WTC11 (cell line): Measurements from ENCODE around the gene PAX8. TPM values are rescaled to one million over a fixed set of nuclear protein-coding genes. Genes with fewer than 3 reads are reported as not detected.

Experiments used
- ATAC-seq: fragments of 200-7000 bp; cut with Tn5 transposase; 2 replicates; pipeline ENCODE4 v1.10.0; 2021; ENCODE audit warnings: mild to moderate bottlenecking, moderate library complexity
- CTCF ChIA-PET: fragments of 300-600 bp; sonication (Branson Sonifier 250); formaldehyde crosslinking; loops from one replicate; lab custom pipeline; 2021; ENCODE audit warnings: antibody characterized with exemption; lab: Charles Lee
- POLR2A ChIA-PET: fragments of 350-600 bp; sonication (Branson Sonifier 250); formaldehyde crosslinking; loops from one replicate; lab custom pipeline; 2021; ENCODE audit warnings: antibody characterized with exemption; lab: Charles Lee
- DNase-seq: peaks from one replicate; pipeline ENCODE4 v3.0.0; 2021; ENCODE audit warnings: low spot score
- H3K27ac Mint-ChIP-seq: 2 replicates; pipeline ENCODE4 v1.8.0; 2021; ENCODE audit warnings: mixed read lengths
- H3K27me3 Mint-ChIP-seq: 2 replicates; pipeline ENCODE4 v1.8.0; 2021; ENCODE audit warnings: low read depth, mild to moderate bottlenecking, moderate library complexity, mixed read lengths
- H3K36me3 Mint-ChIP-seq: 2 replicates; pipeline ENCODE4 v1.8.0; 2021; ENCODE audit warnings: mixed read lengths
- H3K4me1 Mint-ChIP-seq: 2 replicates; pipeline ENCODE4 v1.8.0; 2022; ENCODE audit warnings: mixed read lengths
- H3K4me3 Mint-ChIP-seq: 2 replicates; pipeline ENCODE4 v1.8.0; 2021; ENCODE audit warnings: mild to moderate bottlenecking, moderate library complexity, mixed read lengths
- H3K9me3 Mint-ChIP-seq: 2 replicates; pipeline ENCODE4 v1.8.0; 2021; ENCODE audit warnings: mixed read lengths
- CREB1 ChIP-seq: sonication (generic); formaldehyde crosslinking; IDR thresholded peaks from 2 replicates; pipeline ENCODE4 v1.8.0; 2023; ENCODE audit warnings: mild to moderate bottlenecking, missing genetic modification reagents
- ESRRA ChIP-seq: sonication (generic); formaldehyde crosslinking; IDR thresholded peaks from 2 replicates; pipeline ENCODE4 v1.8.1; 2022; ENCODE audit warnings: mild to moderate bottlenecking, missing genetic modification reagents, borderline replicate concordance
- FOXP4 ChIP-seq: sonication (generic); formaldehyde crosslinking; IDR thresholded peaks from 2 replicates; pipeline ENCODE4 v1.8.0; 2022; ENCODE audit warnings: mild to moderate bottlenecking, missing genetic modification reagents
- IRF2 ChIP-seq: sonication (generic); formaldehyde crosslinking; IDR thresholded peaks from 2 replicates; pipeline ENCODE4 v1.8.0; 2022; ENCODE audit warnings: low read depth, missing genetic modification reagents, borderline replicate concordance
- KAT7 ChIP-seq: sonication (generic); formaldehyde crosslinking; IDR thresholded peaks from 2 replicates; pipeline ENCODE4 v1.8.1; 2023; ENCODE audit warnings: missing genetic modification reagents, mild to moderate bottlenecking, borderline replicate concordance
- NFYB ChIP-seq: sonication (generic); formaldehyde crosslinking; conservative IDR thresholded peaks from 2 replicates; pipeline ENCODE4 v1.8.0; 2022; ENCODE audit warnings: low read depth, missing genetic modification reagents
- PRRX2 ChIP-seq: fragments of 250-450 bp; sonication (Bioruptor Pico); IDR thresholded peaks from 2 replicates; pipeline ENCODE4 v1.8.0; 2021; ENCODE audit warnings: mild to moderate bottlenecking
- ZBTB43 ChIP-seq: sonication (generic); formaldehyde crosslinking; IDR thresholded peaks from 2 replicates; pipeline ENCODE4 v1.8.1; 2023; ENCODE audit warnings: mild to moderate bottlenecking, missing genetic modification reagents
- total RNA-seq: library from RNA; stranded (reverse); gene quantifications from 3 replicates; pipeline ENCODE4 v1.2.3, GENCODE V29; 2021
- TF ChIP-seq, protein P1 (sequence below): fragments of 250-450 bp; sonication (Bioruptor Pico); IDR thresholded peaks from 2 replicates; pipeline ENCODE4 v1.9.0; 2021; ENCODE audit warnings: mild to moderate bottlenecking
- TF ChIP-seq, protein P2 (sequence below): sonication (generic); formaldehyde crosslinking; IDR thresholded peaks from 2 replicates; pipeline ENCODE4 v1.8.1; 2023; ENCODE audit warnings: mild to moderate bottlenecking, moderate library complexity, missing genetic modification reagents
- TF ChIP-seq, protein P3 (sequence below): sonication (generic); formaldehyde crosslinking; IDR thresholded peaks from 2 replicates; pipeline ENCODE4 v1.8.1; 2022; ENCODE audit warnings: missing genetic modification reagents, borderline replicate concordance

The PAX8 gene
- total RNA-seq, 1 experiment from 2014 or later, result 0.35 TPM

DNA sequence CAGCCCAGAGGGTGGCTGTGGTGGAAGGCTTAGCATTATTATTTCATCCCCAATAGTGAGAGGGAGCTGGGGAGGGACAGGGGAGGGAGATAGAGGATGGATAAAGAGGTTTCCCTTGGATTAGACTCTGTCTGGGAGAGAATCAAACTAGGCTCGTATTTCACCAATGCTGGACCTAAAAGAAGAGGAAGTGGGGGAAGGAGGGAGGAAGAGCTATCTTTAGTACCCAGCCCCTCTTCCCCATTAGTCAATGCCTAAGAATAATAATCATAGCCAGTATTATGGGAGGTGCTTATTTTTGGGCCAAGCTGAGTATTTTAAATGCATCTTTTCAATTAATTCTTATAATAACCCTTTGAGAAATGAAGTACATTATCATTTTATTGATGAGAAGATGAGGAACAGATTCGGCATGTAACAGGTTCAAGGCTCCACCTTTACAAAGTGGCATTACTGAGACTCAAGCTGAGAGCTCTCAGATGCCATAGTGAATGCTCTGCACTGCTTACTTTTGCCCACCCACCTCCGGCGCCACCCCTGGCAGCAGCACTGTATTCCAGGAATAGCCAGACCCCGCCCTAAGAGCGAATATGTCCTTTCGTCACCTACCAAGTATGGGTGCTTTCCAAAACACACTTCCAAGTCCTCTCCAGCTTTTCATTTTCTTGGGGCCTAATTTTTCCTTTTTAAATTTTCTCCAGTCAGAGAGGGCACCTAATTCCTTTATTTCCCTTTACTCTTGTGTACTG is 21.0 kb downstream of the PAX8 start:
- CTCF ChIA-PET, result interaction anchor here (0.5 to 2.5 kb wide), 4 partner anchors 9 to 177 kb away, joined by 3 to 12 read pairs (median 5); no protein-coding TSS in a partner anchor

DNA sequence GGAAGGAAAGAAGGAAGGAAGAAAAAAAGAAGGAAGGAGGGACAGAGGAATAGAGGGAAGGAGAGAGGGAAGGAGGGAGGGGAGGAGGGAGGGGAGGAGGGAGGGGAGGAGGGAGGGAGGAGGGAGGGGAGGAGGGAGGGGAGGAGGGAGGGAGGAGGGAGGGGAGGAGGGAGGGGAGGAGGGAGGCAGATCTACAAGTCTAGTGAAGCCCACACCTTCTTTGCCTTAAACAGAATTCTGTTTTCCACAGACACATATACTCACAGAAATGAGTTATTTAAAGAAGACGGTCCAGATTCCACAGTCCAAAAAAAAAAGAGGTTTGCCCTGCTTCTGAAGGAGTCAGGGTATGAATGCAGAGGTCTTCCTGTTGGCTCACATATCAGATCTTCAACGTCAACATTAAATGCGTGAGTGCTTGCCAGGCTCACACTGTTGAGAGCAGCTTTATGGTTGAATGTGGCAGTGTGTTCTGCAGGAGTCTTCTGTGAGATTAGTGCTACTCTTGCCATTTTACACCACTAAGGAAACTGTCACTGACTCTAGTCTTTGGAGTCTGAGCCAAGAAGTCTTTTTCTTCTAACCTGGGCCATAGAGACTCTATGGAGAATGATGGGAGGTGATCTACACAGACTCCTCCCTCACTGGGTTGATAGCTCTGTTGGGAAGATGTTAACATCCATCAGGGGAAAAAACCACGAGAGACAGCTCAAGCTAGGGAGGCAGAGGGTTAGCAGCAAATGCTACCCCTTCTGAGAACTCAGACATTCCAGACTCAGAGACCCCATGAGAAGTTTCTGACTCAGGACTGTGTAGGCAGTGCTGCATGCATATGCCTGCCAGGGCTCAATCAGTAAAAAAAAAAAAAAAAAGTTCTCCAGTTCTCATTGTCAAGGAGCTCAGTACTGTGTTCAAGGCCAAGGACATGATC is 23.3 kb downstream of the PAX8 start:
- no peak for TF ChIP-seq KAT7
- TF ChIP-seq FOXP4 (CRISPR knock-in tag), result no peak
- no peak for TF ChIP-seq ESRRA (CRISPR knock-in tag)
- TF ChIP-seq NFYB (CRISPR knock-in tag), result no peak
- no peak for TF ChIP-seq IRF2 (CRISPR knock-in tag)
- TF ChIP-seq, protein P1, sequence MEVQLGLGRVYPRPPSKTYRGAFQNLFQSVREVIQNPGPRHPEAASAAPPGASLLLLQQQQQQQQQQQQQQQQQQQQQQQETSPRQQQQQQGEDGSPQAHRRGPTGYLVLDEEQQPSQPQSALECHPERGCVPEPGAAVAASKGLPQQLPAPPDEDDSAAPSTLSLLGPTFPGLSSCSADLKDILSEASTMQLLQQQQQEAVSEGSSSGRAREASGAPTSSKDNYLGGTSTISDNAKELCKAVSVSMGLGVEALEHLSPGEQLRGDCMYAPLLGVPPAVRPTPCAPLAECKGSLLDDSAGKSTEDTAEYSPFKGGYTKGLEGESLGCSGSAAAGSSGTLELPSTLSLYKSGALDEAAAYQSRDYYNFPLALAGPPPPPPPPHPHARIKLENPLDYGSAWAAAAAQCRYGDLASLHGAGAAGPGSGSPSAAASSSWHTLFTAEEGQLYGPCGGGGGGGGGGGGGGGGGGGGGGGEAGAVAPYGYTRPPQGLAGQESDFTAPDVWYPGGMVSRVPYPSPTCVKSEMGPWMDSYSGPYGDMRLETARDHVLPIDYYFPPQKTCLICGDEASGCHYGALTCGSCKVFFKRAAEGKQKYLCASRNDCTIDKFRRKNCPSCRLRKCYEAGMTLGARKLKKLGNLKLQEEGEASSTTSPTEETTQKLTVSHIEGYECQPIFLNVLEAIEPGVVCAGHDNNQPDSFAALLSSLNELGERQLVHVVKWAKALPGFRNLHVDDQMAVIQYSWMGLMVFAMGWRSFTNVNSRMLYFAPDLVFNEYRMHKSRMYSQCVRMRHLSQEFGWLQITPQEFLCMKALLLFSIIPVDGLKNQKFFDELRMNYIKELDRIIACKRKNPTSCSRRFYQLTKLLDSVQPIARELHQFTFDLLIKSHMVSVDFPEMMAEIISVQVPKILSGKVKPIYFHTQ (CRISPR knock-in tag), result no peak
- TF ChIP-seq CREB1 (CRISPR knock-in tag), result no peak
- TF ChIP-seq, protein P2, sequence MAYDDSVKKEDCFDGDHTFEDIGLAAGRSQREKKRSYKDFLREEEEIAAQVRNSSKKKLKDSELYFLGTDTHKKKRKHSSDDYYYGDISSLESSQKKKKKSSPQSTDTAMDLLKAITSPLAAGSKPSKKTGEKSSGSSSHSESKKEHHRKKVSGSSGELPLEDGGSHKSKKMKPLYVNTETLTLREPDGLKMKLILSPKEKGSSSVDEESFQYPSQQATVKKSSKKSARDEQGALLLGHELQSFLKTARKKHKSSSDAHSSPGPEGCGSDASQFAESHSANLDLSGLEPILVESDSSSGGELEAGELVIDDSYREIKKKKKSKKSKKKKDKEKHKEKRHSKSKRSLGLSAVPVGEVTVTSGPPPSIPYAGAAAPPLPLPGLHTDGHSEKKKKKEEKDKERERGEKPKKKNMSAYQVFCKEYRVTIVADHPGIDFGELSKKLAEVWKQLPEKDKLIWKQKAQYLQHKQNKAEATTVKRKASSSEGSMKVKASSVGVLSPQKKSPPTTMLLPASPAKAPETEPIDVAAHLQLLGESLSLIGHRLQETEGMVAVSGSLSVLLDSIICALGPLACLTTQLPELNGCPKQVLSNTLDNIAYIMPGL (CRISPR knock-in tag), result no peak
- no peak for TF ChIP-seq PRRX2
- TF ChIP-seq, all 79 proteins: peak for 0
- ATAC-seq (no peak), DNase-seq (no peak)
- Mint-ChIP-seq H3K36me3 (peaks cover 7% of the 10 kb centered on the region), H3K4me3 (no peak overlapping the region), H3K27ac (no peak overlapping the region), H3K9me3 (peaks cover 8% of the 10 kb centered on the region; the same call in 1 of the 2 replicates), H3K4me1 (peaks cover 21% of the 10 kb centered on the region), H3K27me3 (peaks cover 31% of the 10 kb centered on the region)
- ChIA-PET CTCF (interaction anchor here (0.8 to 1.5 kb wide), 2 partner anchors 57 to 115 kb away, joined by 3 to 4 read pairs; no protein-coding TSS in a partner anchor), POLR2A (no interaction called here)

More for the DNA sequence above, 21.0 kb downstream of the PAX8 start:
- H3K4me1 Mint-ChIP-seq, result peaks cover 21% of the 10 kb centered on the region
- POLR2A ChIA-PET, result no interaction called here
- TF ChIP-seq, protein P3, sequence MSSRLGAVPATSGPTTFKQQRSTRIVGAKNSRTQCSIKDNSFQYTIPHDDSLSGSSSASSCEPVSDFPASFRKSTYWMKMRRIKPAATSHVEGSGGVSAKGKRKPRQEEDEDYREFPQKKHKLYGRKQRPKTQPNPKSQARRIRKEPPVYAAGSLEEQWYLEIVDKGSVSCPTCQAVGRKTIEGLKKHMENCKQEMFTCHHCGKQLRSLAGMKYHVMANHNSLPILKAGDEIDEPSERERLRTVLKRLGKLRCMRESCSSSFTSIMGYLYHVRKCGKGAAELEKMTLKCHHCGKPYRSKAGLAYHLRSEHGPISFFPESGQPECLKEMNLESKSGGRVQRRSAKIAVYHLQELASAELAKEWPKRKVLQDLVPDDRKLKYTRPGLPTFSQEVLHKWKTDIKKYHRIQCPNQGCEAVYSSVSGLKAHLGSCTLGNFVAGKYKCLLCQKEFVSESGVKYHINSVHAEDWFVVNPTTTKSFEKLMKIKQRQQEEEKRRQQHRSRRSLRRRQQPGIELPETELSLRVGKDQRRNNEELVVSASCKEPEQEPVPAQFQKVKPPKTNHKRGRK (CRISPR knock-in tag), result 0 out of 2 replicates have a peak, but pooled peaks have one; percentile 29
- TF ChIP-seq ZBTB43 (CRISPR knock-in tag), result no peak
- peaks cover 8% of the 10 kb centered on the region; the same call in 1 of the 2 replicates for H3K9me3 Mint-ChIP-seq
- H3K36me3 Mint-ChIP-seq, result peaks cover 7% of the 10 kb centered on the region
- peaks cover 38% of the 10 kb centered on the region for H3K27me3 Mint-ChIP-seq
- H3K27ac Mint-ChIP-seq, result no peak overlapping the region
- ATAC-seq (peak; percentile 59; the same call in 1 of the 2 replicates), DNase-seq (no peak)
- H3K4me3 Mint-ChIP-seq, result no peak overlapping the region
